GM13977 (cell line): Measurements from ENCODE around the gene WFDC1.
"Not testable (repeated sequence)": the region's sequence is repeated elsewhere in the genome, so short reads cannot be mapped to it uniquely, and the experiment has no call there.

Experiments
- DNase-seq: peaks from one replicate; pipeline ENCODE4 v3.0.0; 2012; ENCODE audit warnings: low spot score
- in situ Hi-C: fragments of 300-500 bp; cut with MboI; formaldehyde crosslinking; loops from one replicate; pipeline ENCODE4 v1.12.0; 2022; ENCODE audit warnings: low sequenced_read_pairs, low pct_unique_long_range_greater_than_20kb, mixed read lengths, inconsistent platforms; ENCODE audit not compliant: unreplicated experiment
- TF ChIP-seq, protein P1 (sequence below): IDR thresholded peaks from 2 replicates; pipeline ENCODE4 v1.5.1; 2012; ENCODE audit warnings: mild to moderate bottlenecking, control low read depth; ENCODE audit not compliant: insufficient read depth; ENCODE audit errors: extremely low read depth, missing control alignments

The WFDC1 gene

DNA sequence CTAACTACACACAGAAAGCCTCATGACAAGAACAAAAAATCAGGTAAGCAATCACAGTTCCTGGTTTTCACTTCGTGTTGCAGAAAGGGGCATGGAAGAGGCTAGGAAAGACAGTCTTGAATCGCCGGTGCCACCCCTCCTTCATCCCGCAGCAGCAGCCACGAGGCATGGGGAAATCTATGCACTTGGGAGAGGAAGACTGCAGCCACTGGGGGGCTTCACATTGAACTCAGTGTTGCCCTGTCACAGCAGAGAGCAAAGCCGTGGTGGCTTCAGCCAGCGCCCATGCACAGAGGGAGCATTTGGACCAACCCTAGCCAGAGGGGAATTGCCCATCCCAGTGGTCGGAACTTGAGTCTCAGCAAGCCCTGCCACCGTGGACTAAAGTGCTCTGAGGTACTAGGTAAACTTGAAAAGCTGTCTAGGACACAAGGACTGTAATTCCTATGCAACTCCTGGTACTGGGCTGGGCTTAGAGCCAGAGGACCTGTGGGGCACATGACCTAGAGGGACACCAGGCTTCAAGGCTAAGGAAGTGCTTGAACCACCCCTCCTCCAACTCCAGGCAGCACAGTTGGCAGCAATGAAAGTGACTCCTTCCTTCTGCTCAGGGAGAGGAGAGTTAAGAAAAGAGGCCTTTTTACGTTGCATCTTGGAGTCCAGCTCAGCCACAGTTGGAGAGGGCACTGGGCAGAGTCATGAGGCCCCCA is 38.5 kb downstream of the WFDC1 start:
- TF ChIP-seq, protein P1, sequence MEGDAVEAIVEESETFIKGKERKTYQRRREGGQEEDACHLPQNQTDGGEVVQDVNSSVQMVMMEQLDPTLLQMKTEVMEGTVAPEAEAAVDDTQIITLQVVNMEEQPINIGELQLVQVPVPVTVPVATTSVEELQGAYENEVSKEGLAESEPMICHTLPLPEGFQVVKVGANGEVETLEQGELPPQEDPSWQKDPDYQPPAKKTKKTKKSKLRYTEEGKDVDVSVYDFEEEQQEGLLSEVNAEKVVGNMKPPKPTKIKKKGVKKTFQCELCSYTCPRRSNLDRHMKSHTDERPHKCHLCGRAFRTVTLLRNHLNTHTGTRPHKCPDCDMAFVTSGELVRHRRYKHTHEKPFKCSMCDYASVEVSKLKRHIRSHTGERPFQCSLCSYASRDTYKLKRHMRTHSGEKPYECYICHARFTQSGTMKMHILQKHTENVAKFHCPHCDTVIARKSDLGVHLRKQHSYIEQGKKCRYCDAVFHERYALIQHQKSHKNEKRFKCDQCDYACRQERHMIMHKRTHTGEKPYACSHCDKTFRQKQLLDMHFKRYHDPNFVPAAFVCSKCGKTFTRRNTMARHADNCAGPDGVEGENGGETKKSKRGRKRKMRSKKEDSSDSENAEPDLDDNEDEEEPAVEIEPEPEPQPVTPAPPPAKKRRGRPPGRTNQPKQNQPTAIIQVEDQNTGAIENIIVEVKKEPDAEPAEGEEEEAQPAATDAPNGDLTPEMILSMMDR: no peak
- in situ Hi-C loops: no loop called here
- no peak for DNase-seq

DNA sequence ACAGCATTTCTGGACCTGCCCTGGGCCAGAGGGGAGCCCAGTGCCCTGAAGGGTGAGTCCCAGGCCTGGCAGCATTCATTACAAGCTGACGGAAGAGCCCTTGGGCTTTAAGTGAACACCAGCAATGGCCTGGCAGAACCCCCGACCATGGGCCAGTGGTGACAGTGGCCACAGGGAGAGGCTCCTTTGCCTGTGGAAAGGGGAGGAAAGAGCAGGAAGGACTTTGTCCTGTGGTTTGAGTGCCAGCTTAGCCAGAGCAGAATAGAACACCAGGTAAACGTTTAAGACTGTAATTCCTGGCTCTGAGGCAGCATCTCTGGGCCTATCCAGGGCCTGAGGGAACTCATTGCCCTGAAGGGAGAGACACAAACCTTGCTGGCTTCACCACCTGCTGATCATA is 39.4 kb downstream of the WFDC1 start:
- TF ChIP-seq, protein P1: no peak
- no peak for DNase-seq
- in situ Hi-C loops: no loop called here

DNA sequence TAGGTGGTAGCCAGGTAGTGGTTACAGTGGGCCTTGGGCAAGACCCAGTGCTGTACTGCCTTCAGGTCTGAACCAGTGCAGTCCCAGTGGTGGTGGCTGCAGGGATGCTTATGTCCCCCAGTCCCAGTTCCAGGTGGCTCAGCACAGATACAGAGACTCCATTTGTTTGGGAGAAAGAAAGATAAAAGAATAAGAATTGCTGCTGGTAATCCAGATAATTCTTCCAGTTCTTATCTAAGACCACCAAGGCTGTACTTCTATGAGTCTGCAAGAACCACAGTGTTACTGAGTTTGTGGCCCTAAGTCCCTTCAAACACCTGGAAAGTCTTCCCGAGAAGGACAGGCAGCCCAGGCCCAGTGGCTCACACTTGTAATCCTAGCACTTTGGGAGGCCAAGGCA is 39.8 kb downstream of the WFDC1 start:
- no peak for DNase-seq
- in situ Hi-C loops: no loop called here
- TF ChIP-seq, protein P1: no peak

DNA sequence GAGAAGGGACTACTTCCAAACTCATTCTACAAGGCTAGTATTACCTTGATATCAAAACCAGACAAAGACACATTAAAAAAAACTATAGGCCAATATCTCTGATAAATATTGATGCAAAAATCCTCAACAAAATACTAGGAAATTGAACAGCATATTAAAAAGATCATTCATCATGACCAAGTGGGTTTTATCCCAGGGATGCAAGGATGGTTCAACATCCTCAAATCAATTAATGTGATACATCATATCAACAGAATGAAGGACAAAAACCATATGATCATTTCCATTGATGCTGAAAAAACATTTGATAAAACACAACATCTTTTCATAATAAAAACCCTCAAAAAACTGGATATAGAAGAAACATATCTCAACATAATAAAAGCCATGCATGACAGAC is 42.6 kb downstream of the WFDC1 start:
- in situ Hi-C loops, DNase-seq: not testable (repeated sequence)

DNA sequence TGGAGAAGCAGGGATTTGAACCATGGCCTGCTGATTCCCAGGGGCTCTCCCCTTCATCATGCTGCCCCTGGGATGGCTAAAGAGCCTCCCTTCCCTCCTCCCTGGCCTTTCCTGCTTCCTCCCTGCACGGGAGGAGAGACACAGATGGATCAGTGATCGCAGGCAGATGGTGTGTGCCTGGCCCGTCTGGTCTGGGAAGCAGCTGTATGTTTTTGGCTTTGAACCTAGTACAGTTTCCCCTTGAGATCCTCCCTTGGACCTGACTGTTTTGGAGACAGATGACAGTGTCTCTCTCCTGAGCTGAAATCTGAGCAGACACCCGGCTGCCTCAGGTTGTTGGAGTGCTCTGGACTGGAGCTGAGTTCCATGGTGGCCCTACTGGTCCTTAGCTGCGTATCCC is 44.6 kb downstream of the WFDC1 start:
- TF ChIP-seq, protein P1: no peak
- in situ Hi-C loops: no loop called here
- DNase-seq: no peak

DNA sequence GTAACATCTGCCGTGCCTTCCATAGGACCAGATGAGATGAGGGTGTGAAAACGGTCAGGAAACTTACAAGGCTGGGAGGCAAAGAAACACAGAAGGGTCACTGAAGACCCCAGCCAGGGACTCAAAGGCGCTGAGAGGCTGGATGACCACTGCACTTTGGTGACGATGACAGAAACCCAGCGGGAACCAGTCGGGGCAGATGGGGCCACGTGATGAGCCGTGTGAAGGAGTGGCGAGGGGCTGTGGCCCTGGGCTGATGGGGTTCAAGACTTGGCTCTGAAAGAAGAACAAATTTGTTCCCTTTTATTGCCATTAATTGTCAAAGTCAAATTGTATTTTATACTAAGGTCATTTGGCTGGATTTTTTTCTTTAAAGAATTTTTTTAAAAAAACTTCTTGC is 45.1 kb downstream of the WFDC1 start:
- DNase-seq: no peak
- in situ Hi-C loops: no loop called here
- TF ChIP-seq, protein P1: no peak

DNA sequence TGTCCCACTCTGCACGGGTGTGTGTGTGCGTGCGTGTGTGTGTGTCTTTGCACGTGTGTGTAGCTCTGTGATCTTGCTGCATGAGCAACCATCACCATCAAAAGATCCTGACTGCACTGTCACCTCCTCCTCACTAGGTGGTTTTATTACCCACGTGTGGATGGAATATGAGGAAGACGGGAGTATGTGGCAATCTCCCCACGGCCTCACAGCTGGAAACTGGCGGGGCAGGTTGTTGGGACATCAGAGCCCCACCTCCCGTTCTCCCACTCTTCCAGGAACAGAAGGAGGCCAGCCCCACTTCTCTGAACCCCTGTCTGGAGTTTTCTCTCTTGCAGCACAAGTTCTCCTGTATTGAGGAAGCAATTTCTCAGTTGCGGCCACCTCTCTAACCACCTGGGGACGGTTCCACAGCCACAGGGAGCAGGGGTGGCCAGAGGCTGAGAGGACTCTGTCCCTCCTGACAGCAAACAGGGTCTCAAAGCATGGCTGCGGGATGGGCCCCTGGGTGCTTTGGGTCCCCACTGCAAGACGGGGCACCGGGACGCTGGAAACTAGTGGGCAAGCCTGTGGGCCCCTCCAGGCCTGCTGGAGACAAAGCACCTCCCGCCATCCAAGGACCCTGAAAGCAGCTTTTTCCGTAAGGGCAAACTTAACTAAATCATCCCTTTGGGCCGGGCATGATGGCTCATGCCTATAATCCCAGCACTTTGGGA is 45.8 kb downstream of the WFDC1 start:
- DNase-seq: no peak
- TF ChIP-seq, protein P1: no peak
- in situ Hi-C loops: no loop called here
